ENCODE measurements around the gene CEACAM19. TPM values are rescaled to one million over a fixed set of nuclear protein-coding genes. Genes with fewer than 3 reads are reported as not detected.

Gene CEACAM19
- total RNA-seq, 2 experiments from 2014 or later: not detected

DNA sequence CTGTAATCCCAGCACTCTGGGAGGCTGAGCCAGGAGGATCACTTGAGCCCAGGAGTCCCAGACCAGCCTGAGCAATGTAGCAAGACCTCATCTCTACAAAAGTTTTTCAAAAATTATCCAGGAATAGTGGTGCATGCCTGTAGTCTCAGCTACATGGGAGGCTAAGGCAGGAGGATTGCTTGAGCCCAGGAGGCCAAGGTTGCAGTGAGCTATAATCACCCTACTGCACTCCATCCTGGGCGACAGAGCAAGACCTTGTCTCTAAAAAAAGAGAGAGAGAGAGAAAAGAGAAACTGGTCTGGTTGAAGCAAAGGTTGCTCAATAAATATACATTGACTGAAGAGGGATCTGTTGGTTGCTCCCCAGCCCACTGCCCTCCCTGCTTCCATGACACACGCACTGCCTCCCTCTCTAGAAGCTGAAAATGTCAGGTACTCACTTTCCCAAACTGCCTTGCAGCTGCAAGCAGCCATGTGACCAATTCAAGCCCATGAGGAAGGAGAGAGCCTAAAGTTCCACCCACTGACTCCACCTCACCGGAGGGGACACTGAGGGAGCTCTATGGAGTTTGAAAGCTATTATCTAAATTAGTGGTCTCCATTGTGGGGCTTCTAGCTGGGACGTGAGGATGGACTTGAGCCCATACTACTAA is 41.7 kb downstream of the CEACAM19 start:
- POLR2A ChIA-PET: interaction anchor here (0.7 kb wide), 1 partner anchor 107 kb away, joined by 5 read pairs; no protein-coding TSS in a partner anchor

DNA sequence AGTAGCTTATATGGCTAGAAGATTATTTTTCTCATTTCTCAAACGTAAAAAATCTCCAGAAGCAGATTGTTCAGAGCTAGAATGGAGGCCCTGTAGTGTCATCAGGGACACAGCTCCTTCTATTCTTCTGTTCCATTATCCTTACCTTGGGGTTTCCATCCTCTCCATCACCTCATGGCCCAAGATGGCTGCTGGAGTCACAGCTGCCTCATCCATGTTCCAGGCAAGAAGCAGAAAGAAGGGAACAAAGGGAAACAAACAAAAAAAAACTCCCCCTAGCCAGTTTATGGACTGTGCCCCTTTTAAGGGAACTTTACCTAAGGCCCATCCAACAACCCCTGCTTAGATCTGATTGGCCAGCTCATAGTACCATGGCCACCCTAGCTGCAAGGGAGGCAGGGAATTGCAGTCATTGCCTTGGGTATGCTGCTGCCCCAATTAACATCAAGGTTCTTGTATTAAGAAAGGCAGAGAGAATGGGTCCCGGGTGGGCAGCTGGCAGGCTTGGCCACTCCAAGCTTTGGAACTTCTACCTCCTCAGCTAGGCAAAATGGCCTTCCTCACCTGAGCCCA is 43.4 kb downstream of the CEACAM19 start:
- TF ChIP-seq, protein P1, sequence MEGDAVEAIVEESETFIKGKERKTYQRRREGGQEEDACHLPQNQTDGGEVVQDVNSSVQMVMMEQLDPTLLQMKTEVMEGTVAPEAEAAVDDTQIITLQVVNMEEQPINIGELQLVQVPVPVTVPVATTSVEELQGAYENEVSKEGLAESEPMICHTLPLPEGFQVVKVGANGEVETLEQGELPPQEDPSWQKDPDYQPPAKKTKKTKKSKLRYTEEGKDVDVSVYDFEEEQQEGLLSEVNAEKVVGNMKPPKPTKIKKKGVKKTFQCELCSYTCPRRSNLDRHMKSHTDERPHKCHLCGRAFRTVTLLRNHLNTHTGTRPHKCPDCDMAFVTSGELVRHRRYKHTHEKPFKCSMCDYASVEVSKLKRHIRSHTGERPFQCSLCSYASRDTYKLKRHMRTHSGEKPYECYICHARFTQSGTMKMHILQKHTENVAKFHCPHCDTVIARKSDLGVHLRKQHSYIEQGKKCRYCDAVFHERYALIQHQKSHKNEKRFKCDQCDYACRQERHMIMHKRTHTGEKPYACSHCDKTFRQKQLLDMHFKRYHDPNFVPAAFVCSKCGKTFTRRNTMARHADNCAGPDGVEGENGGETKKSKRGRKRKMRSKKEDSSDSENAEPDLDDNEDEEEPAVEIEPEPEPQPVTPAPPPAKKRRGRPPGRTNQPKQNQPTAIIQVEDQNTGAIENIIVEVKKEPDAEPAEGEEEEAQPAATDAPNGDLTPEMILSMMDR (conservative IDR thresholded peaks at IDR 0.05; ENCODE audit: low read length): no peak
- TF ChIP-seq EZH2phosphoT487 (IDR thresholded peaks at IDR 0.05; ENCODE audit: borderline replicate concordance, low read depth, low read length): no peak
- ChIA-PET POLR2A (no interaction called here), CTCF (ENCODE audit: unreplicated experiment) (interaction anchor here (0.7 kb wide), 1 partner anchor 8 kb away, joined by 3 read pairs; no protein-coding TSS in a partner anchor)
- Histone ChIP-seq H3K79me2 (ENCODE audit: insufficient read depth, low read depth, low read length) (no peaks in the 10 kb centered on the region), H3K9me3 (ENCODE audit: low read length) (peaks cover 11% of the 10 kb centered on the region; the same call in 1 of the 2 replicates), H3K4me3 (ENCODE audit: low read depth, low read length, poor library complexity, severe bottlenecking) (no peak overlapping the region), H4K20me1 (ENCODE audit: insufficient read depth, low read length) (no peaks in the 10 kb centered on the region), H3K4me1 (ENCODE audit: insufficient read depth, low read length, poor library complexity, severe bottlenecking) (no peaks in the 10 kb centered on the region), H3K27ac (ENCODE audit: low read depth, low read length, poor library complexity, severe bottlenecking) (no peak overlapping the region), H3K36me3 (ENCODE audit: insufficient read depth, low read length) (no peaks in the 10 kb centered on the region), H2AFZ (ENCODE audit: low read length) (no peak overlapping the region), H3K9me2 (ENCODE audit: insufficient read depth, low read length) (no peaks in the 10 kb centered on the region), H3K4me2 (ENCODE audit: low read length) (no peak overlapping the region)
- intact Hi-C loops (cut with micrococcal nuclease; ENCODE audit: unreplicated experiment): no loop called here
- no peak for DNase-seq (ENCODE audit: low spot score)
- no TSS peak for BruUV-seq (replicated peaks)

More for the DNA sequence above, 41.7 kb downstream of the CEACAM19 start:
- Histone ChIP-seq H2AFZ (ENCODE audit: low read length) (no peak overlapping the region), H3K9me2 (ENCODE audit: insufficient read depth, low read length) (no peaks in the 10 kb centered on the region), H3K27ac (ENCODE audit: low read depth, low read length, poor library complexity, severe bottlenecking) (no peak overlapping the region), H3K36me3 (ENCODE audit: insufficient read depth, low read length) (no peaks in the 10 kb centered on the region), H4K20me1 (ENCODE audit: insufficient read depth, low read length) (no peaks in the 10 kb centered on the region), H3K4me1 (ENCODE audit: insufficient read depth, low read length, poor library complexity, severe bottlenecking) (no peaks in the 10 kb centered on the region), H3K9me3 (ENCODE audit: low read length) (peaks cover 11% of the 10 kb centered on the region; the same call in 1 of the 2 replicates), H3K4me2 (ENCODE audit: low read length) (no peak overlapping the region), H3K4me3 (ENCODE audit: low read depth, low read length, poor library complexity, severe bottlenecking) (no peak overlapping the region), H3K79me2 (ENCODE audit: insufficient read depth, low read depth, low read length) (no peaks in the 10 kb centered on the region)
- no TSS peak for BruUV-seq (replicated peaks)
- intact Hi-C loops (cut with micrococcal nuclease; ENCODE audit: unreplicated experiment): no loop called here
- CTCF ChIA-PET (ENCODE audit: unreplicated experiment): no interaction called here
- DNase-seq (ENCODE audit: low spot score): no peak
- TF ChIP-seq EZH2phosphoT487 (IDR thresholded peaks at IDR 0.05; ENCODE audit: borderline replicate concordance, low read depth, low read length): no peak
- TF ChIP-seq, protein P1 (conservative IDR thresholded peaks at IDR 0.05; ENCODE audit: low read length): no peak

DNA sequence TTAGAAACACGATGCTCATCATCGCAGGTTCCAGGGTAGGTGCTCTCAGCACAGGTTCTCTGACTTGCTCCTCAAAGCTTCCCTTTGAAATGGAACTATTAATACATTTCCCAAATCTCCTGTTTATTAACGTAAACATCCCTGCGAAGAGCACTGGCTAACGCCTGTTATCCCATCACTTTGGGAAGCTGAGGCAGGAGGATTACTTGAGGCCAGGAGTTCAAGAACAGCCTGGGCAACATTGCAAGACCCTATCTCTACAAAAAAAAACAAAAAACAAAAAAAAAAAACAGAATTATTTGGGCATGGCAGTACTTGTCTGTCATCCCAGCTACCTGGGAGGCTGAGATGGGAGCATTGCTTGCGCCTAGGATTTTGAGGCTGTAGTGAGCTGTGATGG is 46.3 kb downstream of the CEACAM19 start:
- no peak for DNase-seq (ENCODE audit: low spot score)
- no peak overlapping the region for H3K27ac ChIP-seq (ENCODE audit: low read depth, low read length, poor library complexity, severe bottlenecking)
- intact Hi-C loops (cut with micrococcal nuclease; ENCODE audit: unreplicated experiment): no loop called here
- BruUV-seq (replicated peaks): no TSS peak
- no peak overlapping the region for H3K4me2 ChIP-seq (ENCODE audit: low read length)
- ChIA-PET POLR2A (no interaction called here), CTCF (ENCODE audit: unreplicated experiment) (interaction anchor here (0.6 kb wide), 1 partner anchor 791 kb away, joined by 4 read pairs; no protein-coding TSS in a partner anchor)
- H2AFZ ChIP-seq (ENCODE audit: low read length): no peak overlapping the region
- peaks cover 22% of the 10 kb centered on the region for H3K4me1 ChIP-seq (ENCODE audit: insufficient read depth, low read length, poor library complexity, severe bottlenecking)
- no peaks in the 10 kb centered on the region for H3K36me3 ChIP-seq (ENCODE audit: insufficient read depth, low read length)
- no peak overlapping the region for H3K4me3 ChIP-seq (ENCODE audit: low read depth, low read length, poor library complexity, severe bottlenecking)
- no peak for TF ChIP-seq EZH2phosphoT487 (IDR thresholded peaks at IDR 0.05; ENCODE audit: borderline replicate concordance, low read depth, low read length)
- TF ChIP-seq, protein P1 (conservative IDR thresholded peaks at IDR 0.05; ENCODE audit: low read length): no peak
- peaks cover 11% of the 10 kb centered on the region; the same call in 1 of the 2 replicates for H3K9me3 ChIP-seq (ENCODE audit: low read length)
- no peaks in the 10 kb centered on the region for H3K79me2 ChIP-seq (ENCODE audit: insufficient read depth, low read depth, low read length)
- H3K9me2 ChIP-seq (ENCODE audit: insufficient read depth, low read length): no peaks in the 10 kb centered on the region
- H4K20me1 ChIP-seq (ENCODE audit: insufficient read depth, low read length): no peaks in the 10 kb centered on the region
